ENCODE measurements around the gene GSTK1.
A peak's percentile ranks its signal among the peaks of the same experiment; 100 is the strongest.
"Not testable (repeated sequence)": the region's sequence is repeated elsewhere in the genome, so short reads cannot be mapped to it uniquely, and the experiment has no call there.

Gene GSTK1

DNA sequence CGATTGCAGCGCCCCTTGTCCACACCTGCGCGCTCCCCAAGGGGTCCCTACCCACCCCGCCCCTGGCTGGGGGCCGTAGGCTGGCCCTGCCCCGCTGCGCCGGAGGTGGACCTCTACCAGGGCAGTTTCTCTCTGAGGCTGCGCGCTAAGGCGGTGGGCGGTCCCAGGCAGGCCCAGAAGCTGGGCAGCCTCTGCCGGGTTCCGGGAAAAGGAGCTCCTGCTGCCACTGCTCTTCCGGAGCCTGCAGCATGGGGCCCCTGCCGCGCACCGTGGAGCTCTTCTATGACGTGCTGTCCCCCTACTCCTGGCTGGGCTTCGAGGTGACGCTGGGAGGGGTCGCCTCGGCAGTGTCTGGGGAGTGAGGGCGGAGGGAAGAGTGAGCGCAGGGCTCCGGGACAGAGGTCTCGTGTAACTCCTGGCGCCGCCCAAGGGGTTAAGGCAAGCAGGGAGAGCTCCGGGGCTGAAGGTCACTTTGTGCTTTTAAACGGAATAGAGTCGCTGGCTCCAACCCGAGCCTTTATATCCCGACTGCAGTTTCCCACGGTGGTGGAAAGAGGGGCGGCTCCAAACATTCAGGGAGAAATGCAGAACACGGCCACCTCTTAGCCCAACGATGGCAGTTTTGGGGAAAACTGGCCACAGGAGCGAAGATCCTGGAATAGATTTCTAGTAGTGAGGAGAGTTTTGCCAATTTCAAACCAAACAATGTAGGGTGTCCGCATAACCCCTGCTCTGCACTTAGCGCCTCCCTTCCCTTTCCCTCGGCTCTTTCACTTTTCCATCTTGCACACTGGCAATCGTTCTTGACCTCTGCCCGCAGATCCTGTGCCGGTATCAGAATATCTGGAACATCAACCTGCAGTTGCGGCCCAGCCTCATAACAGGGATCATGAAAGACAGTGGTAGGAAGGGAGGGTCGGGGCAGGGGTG lies at the start of gene GSTK1:
Gene GSTK1 (plus strand): TSS at position 176 of the 930 bp plus-strand sequence. CDS start 73 bp downstream, at position 249.
- DNase-seq (ENCODE audit: low spot score), result peak; percentile 95

DNA sequence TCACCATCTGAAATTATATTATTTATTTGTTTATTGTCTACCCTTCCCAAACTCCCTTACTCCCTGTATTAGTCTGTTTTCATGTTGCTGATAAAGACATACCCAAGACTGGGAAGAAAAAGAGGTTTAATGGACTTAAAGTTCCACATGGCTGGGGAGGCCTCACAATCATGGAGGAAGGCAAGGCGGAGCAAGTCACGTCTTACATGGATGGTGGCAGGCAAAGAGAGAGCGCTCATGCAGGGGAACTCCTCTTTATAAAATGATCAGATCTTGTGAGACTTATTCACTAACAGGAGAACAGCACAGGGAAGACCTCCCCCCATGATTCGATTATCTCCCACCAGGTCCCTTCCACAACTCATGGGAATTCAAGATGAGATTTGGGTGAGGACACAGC lies 49.8 kb upstream of the GSTK1 start:
- DNase-seq (ENCODE audit: low spot score), result not testable (repeated sequence)

DNA sequence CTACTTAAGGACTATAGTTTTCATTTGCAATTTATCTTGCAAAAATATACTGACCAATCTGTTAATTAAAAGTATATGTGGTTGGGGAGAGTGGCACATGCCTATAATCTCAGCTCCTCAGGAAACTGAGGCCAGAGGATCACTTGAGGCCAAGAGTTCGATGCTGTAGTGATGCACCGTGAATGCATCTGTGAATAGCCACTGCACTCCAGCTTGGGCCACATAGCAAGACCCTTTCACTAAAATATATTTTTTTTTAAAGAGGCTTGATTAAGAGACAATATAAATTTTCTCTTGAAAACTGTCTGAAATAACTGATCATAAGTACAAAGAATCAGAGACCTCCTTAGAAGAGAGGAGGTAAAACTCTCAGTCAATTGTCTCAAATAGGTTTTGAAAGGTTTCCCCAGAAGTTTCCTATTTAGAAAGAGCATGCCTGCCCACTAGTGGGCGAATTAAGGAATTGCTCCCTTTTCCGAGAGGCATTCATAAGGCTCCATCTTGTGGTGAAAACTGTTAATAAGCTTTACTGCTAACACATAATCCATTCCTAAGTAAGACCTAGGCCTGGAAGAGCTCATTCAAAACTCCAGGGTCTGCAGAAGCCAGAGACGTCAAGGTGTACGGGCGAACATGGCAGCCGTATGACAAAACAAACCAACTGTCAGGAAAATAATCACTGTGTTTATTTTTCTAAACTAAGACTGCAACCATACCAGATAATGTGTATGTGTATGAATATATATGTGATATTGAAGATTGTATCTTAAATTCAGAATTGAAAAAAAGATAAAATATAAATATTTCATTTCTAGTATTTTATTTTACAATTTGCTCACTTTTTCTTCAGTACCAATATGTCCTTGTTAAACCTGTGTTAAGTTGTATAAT lies 48.2 kb upstream of the GSTK1 start:
- peak; percentile 80 for DNase-seq (ENCODE audit: low spot score)

DNA sequence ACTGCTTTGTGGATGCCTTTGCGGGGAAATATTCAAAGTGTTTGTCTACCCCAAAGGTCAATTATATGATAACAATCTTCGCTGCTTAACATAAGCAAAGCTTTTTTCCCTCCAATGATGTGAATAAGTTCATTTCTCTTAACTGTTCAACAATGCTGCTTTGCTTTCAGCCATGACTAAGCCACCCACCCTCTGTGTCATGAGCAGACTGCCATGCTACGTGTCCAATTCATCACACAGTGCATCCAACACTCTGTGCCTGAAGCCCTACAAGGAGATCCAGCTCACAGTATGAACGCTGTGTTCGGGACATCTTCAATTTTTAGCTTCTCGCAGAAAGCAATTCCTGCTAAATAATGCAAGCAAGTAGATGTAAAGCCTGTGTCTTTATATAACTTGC lies 47.1 kb upstream of the GSTK1 start:
- DNase-seq (ENCODE audit: low spot score), result peak; percentile 20

DNA sequence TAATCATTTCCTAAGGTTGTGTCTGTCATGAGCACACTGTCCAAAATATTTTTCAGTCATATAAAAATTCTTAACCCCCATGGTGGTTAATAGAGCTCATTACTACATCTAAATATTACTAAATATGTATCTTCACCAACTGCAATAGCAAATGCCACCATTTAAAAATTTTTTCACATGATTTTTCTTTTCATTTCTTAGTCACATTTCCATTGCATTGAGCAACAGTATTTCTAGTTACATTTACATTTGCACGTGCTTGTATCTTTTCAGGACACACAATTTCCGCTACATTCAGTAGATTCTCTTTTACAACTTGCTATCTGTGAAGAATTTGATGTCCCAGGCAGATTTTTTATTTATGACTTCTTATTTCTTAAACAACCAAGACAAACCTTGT lies 46.6 kb upstream of the GSTK1 start:
- DNase-seq (ENCODE audit: low spot score), result no peak

DNA sequence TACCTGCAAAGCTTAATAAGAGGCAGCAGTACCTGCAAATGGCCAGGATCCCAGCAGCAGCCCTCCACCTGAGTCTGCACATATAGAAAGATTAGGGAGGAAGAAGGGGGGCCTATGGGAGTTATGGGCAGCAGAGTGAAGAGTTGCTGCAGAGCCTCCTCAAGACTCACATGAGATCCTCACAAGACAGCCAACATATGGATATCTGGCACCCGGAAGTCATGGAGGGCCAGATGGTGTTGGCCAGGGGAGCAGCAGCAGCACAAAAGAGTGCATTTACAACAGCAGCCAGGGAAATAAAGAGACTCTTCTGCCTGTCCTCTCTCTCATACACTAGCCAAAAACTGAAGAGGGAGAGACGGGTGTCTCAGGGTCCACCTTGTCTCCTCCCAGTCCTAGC lies 45.4 kb upstream of the GSTK1 start:
- DNase-seq (ENCODE audit: low spot score), result no peak

DNA sequence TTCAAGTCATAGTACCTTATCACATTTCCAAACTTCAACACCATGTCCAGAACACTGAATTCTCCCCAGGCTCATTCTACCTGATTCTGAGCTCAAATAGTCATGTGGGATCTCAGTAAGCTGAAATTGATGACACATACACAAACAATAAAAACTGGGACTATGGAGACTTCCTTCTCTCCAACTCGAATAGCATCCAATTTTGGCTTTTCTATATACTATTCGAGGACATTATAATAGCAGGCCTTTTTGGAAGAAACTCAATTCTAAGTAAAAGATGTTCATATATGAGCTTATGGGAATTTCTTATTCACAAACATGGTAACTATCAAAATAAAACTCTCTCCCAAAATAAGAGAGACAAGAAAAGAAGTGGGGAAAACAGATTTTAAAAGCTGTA lies 42.0 kb upstream of the GSTK1 start:
- DNase-seq (ENCODE audit: low spot score), result no peak

DNA sequence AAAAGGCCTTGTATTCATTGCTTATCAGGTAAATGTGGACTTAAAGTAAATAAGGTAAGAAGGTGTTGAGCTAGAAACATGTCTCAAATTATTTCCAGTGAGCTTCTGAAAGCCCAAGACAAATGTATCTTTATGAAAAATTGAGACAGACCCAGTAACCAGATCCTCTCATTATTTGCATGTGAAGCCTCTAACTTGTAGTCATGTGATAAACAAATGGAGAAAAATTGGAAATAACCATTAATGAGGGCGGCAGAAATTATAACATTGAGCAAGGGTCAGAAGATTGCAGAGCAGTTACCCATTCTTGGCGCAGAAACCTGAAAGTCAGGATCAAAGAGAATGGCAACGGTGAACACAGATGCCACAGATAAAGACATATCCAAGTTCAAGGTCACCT lies 41.5 kb upstream of the GSTK1 start, which contains the start of gene TAS2R40:
Gene TAS2R40 (plus strand): TSS at position 301 of the 400 bp plus-strand sequence. CDS start 42 bp downstream, at position 343.
- no peak for DNase-seq (ENCODE audit: low spot score)

DNA sequence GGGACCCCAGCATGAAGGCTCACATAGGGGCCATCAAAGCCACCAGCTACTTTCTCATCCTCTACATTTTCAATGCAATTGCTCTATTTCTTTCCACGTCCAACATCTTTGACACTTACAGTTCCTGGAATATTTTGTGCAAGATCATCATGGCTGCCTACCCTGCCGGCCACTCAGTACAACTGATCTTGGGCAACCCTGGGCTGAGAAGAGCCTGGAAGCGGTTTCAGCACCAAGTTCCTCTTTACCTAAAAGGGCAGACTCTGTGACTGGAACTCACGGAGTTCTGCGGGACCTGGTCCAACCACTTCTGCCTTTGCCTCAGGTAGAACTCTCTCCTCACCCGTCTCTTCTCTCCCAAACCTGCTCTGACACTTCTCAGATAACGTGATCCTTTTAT lies 40.5 kb upstream of the GSTK1 start:
- DNase-seq (ENCODE audit: low spot score), result no peak

DNA sequence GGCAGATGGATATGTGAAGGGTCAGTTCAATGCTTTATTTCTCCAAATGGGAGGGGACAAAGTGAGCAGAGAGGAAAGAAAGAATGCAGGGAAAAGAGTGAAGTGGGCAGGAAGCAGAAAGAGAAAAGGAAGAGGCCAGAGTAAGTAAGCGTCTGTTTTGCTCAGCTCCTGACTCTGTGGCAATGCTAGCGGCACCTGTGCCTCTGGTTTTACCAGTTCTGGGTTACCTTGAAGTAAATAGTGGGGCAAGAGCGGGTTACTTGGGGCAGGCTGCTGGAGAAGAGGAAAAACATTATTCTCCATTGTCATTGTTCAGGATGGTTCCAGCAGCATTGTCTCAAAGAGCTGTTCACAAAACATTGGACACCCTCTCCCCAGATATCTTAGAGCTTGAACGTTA lies 39.5 kb upstream of the GSTK1 start:
- no peak for DNase-seq (ENCODE audit: low spot score)

DNA sequence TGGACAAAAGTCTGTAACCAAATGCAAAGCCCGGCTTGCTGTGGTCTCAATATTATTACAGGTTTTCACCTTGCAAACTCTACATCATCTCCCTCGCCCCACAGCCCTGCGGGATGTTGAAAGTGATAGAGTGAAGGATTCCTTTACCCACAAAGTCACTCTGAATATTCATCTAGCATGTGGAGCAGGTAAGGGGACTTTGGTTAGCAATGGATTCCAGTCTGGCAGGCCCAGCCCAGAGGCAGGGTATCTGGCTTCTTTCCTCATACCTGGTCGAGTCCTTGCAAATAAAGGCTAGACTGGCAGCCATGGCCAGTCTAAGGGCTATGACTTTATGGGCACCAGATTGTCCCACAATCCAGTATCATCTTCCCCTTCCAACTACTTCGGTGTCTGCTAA lies 38.2 kb upstream of the GSTK1 start:
- no peak for DNase-seq (ENCODE audit: low spot score)

DNA sequence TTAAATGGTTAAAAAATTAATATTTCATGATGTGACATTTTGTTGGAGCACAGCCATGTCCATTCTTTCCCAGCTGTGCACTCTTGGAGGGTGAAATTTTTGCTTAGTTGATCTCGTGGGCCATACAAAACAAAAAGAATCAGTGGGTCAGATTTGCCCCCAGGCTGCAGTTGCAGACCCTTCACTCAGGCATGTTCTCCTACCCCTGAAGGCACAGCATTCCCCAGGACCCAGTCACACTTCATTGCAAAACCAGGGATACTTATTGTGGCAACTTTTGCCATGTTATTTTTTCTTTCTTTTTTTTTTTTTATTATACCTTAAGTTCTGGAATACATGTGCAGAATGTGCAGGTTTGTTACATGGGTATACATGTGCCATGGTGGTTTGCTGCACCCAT lies 35.4 kb upstream of the GSTK1 start:
- DNase-seq (ENCODE audit: low spot score), result no peak

DNA sequence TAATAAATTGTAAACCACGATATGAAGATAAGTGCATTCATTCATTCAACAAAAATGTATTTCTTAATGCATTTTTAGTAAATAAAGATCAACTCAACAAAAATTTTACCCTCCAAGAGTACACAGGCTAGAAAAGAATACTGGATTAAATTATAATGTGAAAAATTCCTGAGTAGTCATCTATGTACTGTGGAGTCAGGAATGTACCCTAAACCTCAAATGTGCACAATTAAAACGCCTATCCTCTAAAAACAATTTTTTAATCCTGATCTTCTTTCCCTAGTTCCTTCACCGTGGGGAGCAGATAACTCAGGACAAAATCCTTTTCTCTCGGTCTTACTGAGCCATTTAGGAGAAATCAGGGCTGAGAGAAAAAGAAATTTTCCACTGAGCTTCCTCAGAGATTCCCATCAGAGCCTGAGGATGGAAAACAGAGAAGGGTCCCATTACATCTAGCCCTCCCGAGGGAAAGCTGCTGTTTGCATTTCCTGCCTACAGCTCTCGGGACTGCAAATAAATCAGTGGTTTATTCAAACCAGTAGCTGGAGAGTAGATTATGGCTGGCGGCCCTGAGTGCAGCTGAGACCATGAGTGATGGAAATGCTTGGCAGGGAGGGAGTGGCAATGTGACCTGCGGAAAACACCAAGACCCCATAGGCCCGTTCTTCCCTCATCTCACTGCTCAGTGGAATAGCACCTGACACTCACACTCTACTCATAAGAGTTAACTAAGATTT lies 34.0 kb upstream of the GSTK1 start:
- peak; percentile 18 for DNase-seq (ENCODE audit: low spot score)

DNA sequence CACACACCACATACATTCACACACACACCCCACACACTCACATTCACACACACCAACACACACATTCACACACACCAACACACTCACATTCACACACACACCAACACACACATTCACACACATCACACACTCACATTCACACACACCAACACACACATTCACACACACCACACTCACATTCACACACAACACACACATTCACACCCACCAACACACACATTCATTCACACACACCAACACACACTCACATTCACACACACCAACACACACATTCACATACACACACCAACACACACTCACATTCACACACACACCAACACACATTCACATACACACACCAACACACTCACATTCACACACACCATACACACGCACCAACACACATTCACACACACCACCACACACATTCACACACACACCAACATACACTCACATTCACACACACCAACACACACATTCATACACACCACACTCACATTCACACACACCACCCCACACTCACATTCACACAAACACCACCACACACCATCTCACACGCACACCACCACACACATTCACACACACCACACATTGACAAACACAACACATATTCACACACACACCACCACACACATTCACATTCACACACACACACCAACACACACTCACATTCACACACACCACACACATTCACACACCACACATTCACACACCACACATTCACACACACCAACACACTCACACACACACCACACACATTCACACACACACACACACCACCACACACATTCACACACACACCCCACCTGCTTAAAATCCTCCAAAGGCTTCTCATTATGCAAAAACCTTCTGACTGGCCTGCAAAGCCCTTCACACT lies 32.4 kb upstream of the GSTK1 start:
- no peak for DNase-seq (ENCODE audit: low spot score)

DNA sequence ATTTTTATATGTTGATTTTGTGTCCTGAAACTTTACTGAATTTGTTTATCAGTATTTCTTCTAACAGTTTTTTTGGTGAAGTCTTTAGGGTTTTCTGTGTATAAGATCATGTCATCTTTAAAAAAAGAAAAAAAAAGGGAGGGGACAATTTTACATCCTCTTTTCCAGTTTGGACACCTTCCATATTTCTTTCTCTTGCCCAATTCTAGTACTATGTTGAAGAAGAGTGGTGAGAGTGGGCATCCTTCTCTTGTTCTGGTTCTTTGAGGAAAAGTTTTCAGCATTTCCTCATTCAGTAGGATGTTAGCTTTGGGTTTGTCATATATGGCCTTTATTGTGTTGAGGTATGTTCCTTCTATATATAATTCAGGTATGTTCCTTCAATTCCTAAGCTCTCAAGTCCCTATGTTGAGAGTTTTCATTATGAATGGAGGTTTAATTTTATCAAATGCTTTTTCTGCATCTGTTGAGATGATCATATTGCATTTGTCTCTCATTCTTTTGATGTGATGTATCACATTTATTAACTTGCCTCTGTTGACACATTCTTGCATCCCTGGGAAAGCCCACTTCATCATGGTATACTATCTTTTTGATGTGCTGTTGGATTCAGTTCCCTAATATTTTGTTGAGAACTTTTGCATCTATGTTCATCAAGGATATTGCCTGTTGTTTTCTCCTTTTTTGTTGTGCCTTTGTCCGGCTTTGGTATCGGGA lies 29.3 kb upstream of the GSTK1 start:
- no peak for DNase-seq (ENCODE audit: low spot score)

DNA sequence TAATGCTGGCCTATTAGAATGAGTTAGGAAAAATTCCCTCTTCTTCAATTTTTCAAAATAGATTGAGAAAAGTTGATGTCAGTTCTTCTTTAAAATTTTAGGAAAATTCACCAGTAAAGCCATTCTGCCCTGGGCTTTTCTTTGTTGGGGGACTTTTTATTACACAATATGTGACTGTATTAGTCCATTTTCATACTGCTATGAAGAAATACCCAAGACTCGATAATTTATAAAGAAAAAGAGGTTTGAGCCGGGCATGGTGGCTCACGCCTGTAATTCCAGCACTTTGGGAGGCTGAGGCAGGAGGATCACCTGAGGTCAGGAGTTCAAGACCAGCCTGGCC lies 28.7 kb upstream of the GSTK1 start:
- no peak for DNase-seq (ENCODE audit: low spot score)

DNA sequence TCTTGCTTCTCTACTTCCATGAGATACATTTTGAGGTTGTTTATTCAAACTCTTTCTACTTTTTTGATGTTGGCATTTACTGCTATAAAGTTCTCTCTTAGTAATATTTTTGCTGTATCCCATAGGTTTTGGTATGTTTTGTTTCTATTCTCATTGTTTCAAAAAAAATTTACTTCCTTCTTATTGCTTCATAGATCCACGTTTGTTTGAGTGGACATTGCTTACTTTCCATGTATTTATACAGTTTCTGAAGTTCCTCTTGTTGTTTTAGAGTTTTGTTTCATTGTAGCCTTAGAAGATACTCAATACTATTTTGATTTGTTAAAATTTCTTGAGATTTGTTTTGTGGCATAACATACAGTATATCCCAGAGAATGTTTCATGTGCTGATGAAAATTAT lies 27.7 kb upstream of the GSTK1 start:
- no peak for DNase-seq (ENCODE audit: low spot score)

DNA sequence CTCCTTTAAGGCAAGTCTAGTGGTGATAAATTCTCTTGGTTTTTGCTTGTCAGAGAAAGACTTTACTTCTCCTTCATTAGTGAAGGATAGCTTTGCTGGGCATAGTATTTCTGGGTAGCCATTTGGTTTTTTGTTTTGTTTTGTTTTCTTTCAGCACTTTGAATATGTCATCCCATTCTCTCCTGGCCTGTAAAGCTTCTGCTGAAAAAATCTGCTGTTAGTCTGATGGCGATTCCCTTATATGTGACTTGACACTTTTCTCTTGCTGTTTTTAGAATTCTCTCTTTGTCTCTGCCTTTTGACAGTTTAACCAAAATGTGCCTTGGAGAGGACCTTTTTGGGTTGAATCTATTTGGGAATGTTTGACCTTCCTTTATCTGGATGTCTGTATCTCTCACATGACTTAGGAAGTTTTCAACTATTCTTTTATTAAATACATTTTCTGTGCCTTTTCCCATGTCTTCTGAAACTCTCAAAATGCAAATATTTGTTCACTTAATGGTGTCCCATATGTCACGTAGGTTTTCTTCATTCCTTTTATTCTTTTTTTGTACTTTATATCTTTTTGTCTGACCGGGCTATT lies 26.7 kb upstream of the GSTK1 start:
- no peak for DNase-seq (ENCODE audit: low spot score)

DNA sequence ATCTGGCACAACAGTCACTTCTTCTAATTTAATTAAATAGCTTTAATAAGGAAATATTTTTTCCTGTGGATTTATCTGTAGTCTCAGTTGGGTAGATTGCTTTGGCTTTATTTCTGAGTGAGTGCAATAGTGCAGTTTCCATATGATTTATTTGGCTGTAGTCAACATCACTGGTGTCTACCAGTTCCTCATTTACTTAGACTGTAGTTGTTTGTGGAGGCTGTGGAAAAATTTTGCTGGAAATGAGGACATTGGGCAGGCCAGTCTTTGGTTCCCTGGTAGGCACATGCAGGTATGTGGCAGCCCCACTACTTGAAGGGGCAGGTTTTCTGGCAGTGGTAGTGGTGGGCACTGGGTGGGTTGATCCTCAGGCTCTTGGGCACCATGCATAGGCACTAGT lies 25.9 kb upstream of the GSTK1 start:
- no peak for DNase-seq (ENCODE audit: low spot score)

DNA sequence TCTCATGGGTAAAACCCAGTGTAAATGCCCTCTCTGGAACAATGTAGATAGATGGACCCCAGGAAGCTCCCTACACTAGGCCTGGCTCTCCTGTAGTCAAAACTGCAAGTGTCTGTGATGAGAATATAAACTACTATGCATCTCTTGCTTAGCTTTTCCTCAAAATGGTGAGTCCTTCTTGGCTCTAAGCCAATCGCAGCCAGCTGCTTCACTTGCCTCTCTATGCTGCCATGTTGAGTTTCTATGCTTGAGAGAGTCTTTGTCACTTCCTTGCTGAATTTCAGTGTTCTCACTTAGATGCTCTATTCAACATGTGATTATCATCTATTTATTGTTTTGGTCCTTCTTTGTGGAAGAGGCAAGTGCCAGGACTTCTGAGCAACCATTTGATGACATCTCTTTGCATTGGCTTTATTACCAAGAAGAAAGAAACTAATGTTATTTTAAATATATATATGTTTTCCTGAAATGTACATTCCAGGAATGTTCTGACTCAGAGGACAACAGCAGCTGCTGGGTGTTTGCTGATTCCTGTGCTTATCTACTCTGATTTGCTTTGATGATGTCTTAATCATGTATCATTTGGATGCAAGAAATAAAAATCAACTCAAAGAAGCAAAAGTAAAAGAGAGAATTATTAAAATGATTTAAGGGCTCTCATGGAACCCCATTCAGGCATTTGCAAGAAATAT lies 24.8 kb upstream of the GSTK1 start:
- no peak for DNase-seq (ENCODE audit: low spot score)

Measured in GM03348 (cell line).